ENCODE results near the gene BCAS4. TPM values are rescaled to one million over a fixed set of nuclear protein-coding genes. Genes with fewer than 3 reads are reported as not detected.
"Not testable (repeated sequence)": the region's sequence is repeated elsewhere in the genome, so short reads cannot be mapped to it uniquely, and the experiment has no call there.

The BCAS4 gene
- total RNA-seq, 1 experiment from 2014 or later, result 25.8 TPM

- peaks cover 26% of the 10 kb centered on the region for H3K4me1 Mint-ChIP-seq
- no peaks in the 10 kb centered on the region for H3K36me3 Mint-ChIP-seq
- ChIA-PET POLR2A (interaction anchor here (0.6 to 2.4 kb wide), 6 partner anchors 56 to 751 kb away, joined by 3 to 11 read pairs (median 4); partner anchors contain the start of gene ADNP), CTCF (interaction anchor here (0.6 to 3.6 kb wide), 88 partner anchors 9 to 1845 kb away, joined by 3 to 127 read pairs (median 4); partner anchors contain the start of genes ADNP, DPM1, MOCS3 and PARD6B)
- H3K4me3 Mint-ChIP-seq, result no peak overlapping the region
- no peaks in the 10 kb centered on the region for H3K9me3 Mint-ChIP-seq
- no peak overlapping the region for H3K27ac Mint-ChIP-seq
- peaks cover 6% of the 10 kb centered on the region for H3K27me3 Mint-ChIP-seq (ENCODE audit: low read depth)
- ATAC-seq (no peak), DNase-seq (ENCODE audit: low spot score) (no peak)
- TF ChIP-seq GRHL2 (CRISPR knock-in tag; IDR thresholded peaks at IDR 0.05; ENCODE audit: insufficient replicate concordance, severe bottlenecking), result no peak
These were observed 1.9 kb upstream of the BCAS4 start for GRCh38 chr20:50792708-50793574.

GRCh38 chr20:50793575-50794016, 1.3 kb upstream of the BCAS4 start:
- not testable (repeated sequence) for ATAC-seq; H3K27me3 Mint-ChIP-seq (ENCODE audit: low read depth); H3K27ac Mint-ChIP-seq; H3K9me3 Mint-ChIP-seq; H3K36me3 Mint-ChIP-seq
- ChIA-PET POLR2A (interaction anchor here (0.6 to 2.4 kb wide), 5 partner anchors 56 to 751 kb away, joined by 4 to 11 read pairs (median 5); partner anchors contain the start of gene ADNP), CTCF (interaction anchor here (0.6 to 3.6 kb wide), 92 partner anchors 9 to 1844 kb away, joined by 3 to 127 read pairs (median 4); partner anchors contain the start of genes ADNP, DPM1, MOCS3 and PARD6B)
- peak; percentile 64 for DNase-seq (ENCODE audit: low spot score)
- TF ChIP-seq CTCF (IDR thresholded peaks at IDR 0.05) (peak; percentile 41; the same call in 1 of the 2 replicates), USF1 (CRISPR knock-in tag; IDR thresholded peaks at IDR 0.05) (0 out of 2 replicates have a peak, but pooled peaks have one; percentile 15)
- Mint-ChIP-seq H3K4me1 (peaks cover 22% of the 10 kb centered on the region), H3K4me3 (peak overlapping the region; percentile 56)

GRCh38 chr20:50794181-50794845, 548 bp upstream of the BCAS4 start:
- peak overlapping the region; percentile 68 for H3K27ac Mint-ChIP-seq
- peak overlapping the region; percentile 66 for H3K4me3 Mint-ChIP-seq
- no peak for TF ChIP-seq ZNF121 (CRISPR knock-in tag; IDR thresholded peaks at IDR 0.05)
- DNase-seq (ENCODE audit: low spot score), result peak; percentile 57
- peaks cover 6% of the 10 kb centered on the region for H3K27me3 Mint-ChIP-seq (ENCODE audit: low read depth)
- ATAC-seq, result peak; percentile 8
- H3K36me3 Mint-ChIP-seq, result no peaks in the 10 kb centered on the region
- CTCF ChIA-PET, result interaction anchor here (0.6 to 3.6 kb wide), 85 partner anchors 9 to 723 kb away, joined by 3 to 127 read pairs (median 6); partner anchors contain the start of genes ADNP and PARD6B
- no peaks in the 10 kb centered on the region for H3K9me3 Mint-ChIP-seq
- POLR2A ChIA-PET, result interaction anchor here (0.6 to 2.4 kb wide), 7 partner anchors 9 to 1290 kb away, joined by 3 to 15 read pairs (median 5); partner anchors contain the start of genes ADNP, DPM1 and MOCS3
- peaks cover 22% of the 10 kb centered on the region for H3K4me1 Mint-ChIP-seq

- DNase-seq (ENCODE audit: low spot score), result no peak
- H3K4me1 Mint-ChIP-seq, result peaks cover 15% of the 10 kb centered on the region
- H3K36me3 Mint-ChIP-seq, result no peaks in the 10 kb centered on the region
- ChIA-PET CTCF (interaction anchor here (0.5 to 0.6 kb wide), 2 partner anchors 10 to 46 kb away, joined by 3 to 5 read pairs; no protein-coding TSS in a partner anchor), POLR2A (no interaction called here)
- no peak overlapping the region for H3K4me3 Mint-ChIP-seq
- no peak for ATAC-seq
- no peak overlapping the region for H3K27ac Mint-ChIP-seq
- no peaks in the 10 kb centered on the region for H3K9me3 Mint-ChIP-seq
- peaks cover 6% of the 10 kb centered on the region for H3K27me3 Mint-ChIP-seq (ENCODE audit: low read depth)
- no peak for TF ChIP-seq IRF2 (CRISPR knock-in tag; IDR thresholded peaks at IDR 0.05; ENCODE audit: borderline replicate concordance, low read depth)
- TF ChIP-seq RELA (CRISPR knock-in tag; IDR thresholded peaks at IDR 0.05; ENCODE audit: borderline replicate concordance), result no peak
- no peak for TF ChIP-seq ATF6 (CRISPR knock-in tag; IDR thresholded peaks at IDR 0.05)
- no peak for TF ChIP-seq NR3C1 (CRISPR knock-in tag; conservative IDR thresholded peaks at IDR 0.05; ENCODE audit: low read depth)
- no peak for TF ChIP-seq FOXJ3 (CRISPR knock-in tag; IDR thresholded peaks at IDR 0.05; ENCODE audit: borderline replicate concordance)
- no peak for TF ChIP-seq KAT7 (CRISPR knock-in tag; IDR thresholded peaks at IDR 0.05; ENCODE audit: borderline replicate concordance)
- no peak for TF ChIP-seq ZNF512 (CRISPR knock-in tag; IDR thresholded peaks at IDR 0.05; ENCODE audit: borderline replicate concordance)
- TF ChIP-seq ZNF232 (CRISPR knock-in tag; IDR thresholded peaks at IDR 0.05), result no peak
- no peak for TF ChIP-seq ZNF532 (CRISPR knock-in tag; IDR thresholded peaks at IDR 0.05; ENCODE audit: borderline replicate concordance)
These were observed 2.3 kb downstream of the BCAS4 start for GRCh38 chr20:50797142-50797541.
